Dedifferentiated amniotic fluid mesenchymal stem cell (primary cell): Measurements from ENCODE around the gene RHOF.

Source experiments
- DNase-seq: peaks from one replicate; pipeline ENCODE4 v3.0.0-alpha.2; 2016; ENCODE audit errors: extremely low spot score

Gene RHOF

GRCh38 chr12:121804417-121805111, 11.1 kb upstream of the RHOF start:
- DNase-seq: no peak

GRCh38 chr12:121803861-121804416, 10.5 kb upstream of the RHOF start, which contains the start of gene SETD1B:
Gene SETD1B (plus strand): TSS chr12:121804009. CDS start chr12:121804738, 729 bp downstream.
- no peak for DNase-seq

- peak; percentile 95 for DNase-seq
Measured at GRCh38 chr12:121802843-121803698, 9.6 kb upstream of the RHOF start.

- DNase-seq: no peak
Measured at GRCh38 chr12:121802485-121802842, 9.0 kb upstream of the RHOF start.

GRCh38 chr12:121801595-121802484, 8.4 kb upstream of the RHOF start:
- no peak for DNase-seq

- DNase-seq: peak; percentile 62
Measured at GRCh38 chr12:121800694-121801594, 7.5 kb upstream of the RHOF start.

GRCh38 chr12:121799842-121800693, 6.6 kb upstream of the RHOF start:
- peak; percentile 65 for DNase-seq

- DNase-seq: peak; percentile 69
Measured at GRCh38 chr12:121799156-121799841, 5.8 kb upstream of the RHOF start.

- DNase-seq: no peak
Measured at GRCh38 chr12:121798787-121799155, 5.3 kb upstream of the RHOF start.

- no peak for DNase-seq
Measured at GRCh38 chr12:121797937-121798786, 4.7 kb upstream of the RHOF start.

GRCh38 chr12:121796855-121797751, 3.6 kb upstream of the RHOF start:
- peak; percentile 74 for DNase-seq

- peak; percentile 73 for DNase-seq
Measured at GRCh38 chr12:121795034-121795968, 1.8 kb upstream of the RHOF start.

- no peak for DNase-seq
Measured at GRCh38 chr12:121794534-121795033, 1.1 kb upstream of the RHOF start.

- DNase-seq: peak; percentile 83
Measured at GRCh38 chr12:121793838-121794533, 498 bp upstream of the RHOF start.
